D721Med (cell line): ENCODE measurements around the gene MAP7.

Experiments
- DNase-seq: peaks from one replicate; pipeline ENCODE4 v3.0.0; 2011; ENCODE audit warnings: low spot score; ENCODE audit not compliant: insufficient read length
- FAIRE-seq: peaks from 2 replicates; lab custom pipeline; 2011; peaks lifted over from hg19 to GRCh38; lab: Jason Lieb, UNC
- CTCF ChIP-seq: IDR thresholded peaks from 2 replicates; pipeline ENCODE4 v1.5.1; 2012; ENCODE audit warnings: mild to moderate bottlenecking, control low read depth; ENCODE audit not compliant: insufficient read depth; ENCODE audit errors: missing control alignments

The MAP7 gene

GRCh38 chr6:136466777-136467176, 83.4 kb downstream of the MAP7 start:
- DNase-seq (no peak), FAIRE-seq (no peak)
- TF ChIP-seq CTCF = no peak

GRCh38 chr6:136465766-136466303, 84.4 kb downstream of the MAP7 start:
- no peak for TF ChIP-seq CTCF
- no peak for DNase-seq
- FAIRE-seq = no peak

- peak; percentile 51 for FAIRE-seq
Observed at GRCh38 chr6:136464874-136465273, 85.3 kb downstream of the MAP7 start.

GRCh38 chr6:136464148-136464547, 86.1 kb downstream of the MAP7 start:
- DNase-seq (no peak), FAIRE-seq (no peak)
- TF ChIP-seq CTCF = no peak

More at GRCh38 chr6:136464874-136465273, 85.3 kb downstream of the MAP7 start:
- no peak for TF ChIP-seq CTCF
- no peak for DNase-seq

GRCh38 chr6:136463743-136464142, 86.5 kb downstream of the MAP7 start:
- no peak for TF ChIP-seq CTCF
- DNase-seq = no peak
- no peak for FAIRE-seq

GRCh38 chr6:136446579-136447187, 103.5 kb downstream of the MAP7 start:
- no peak for FAIRE-seq
- no peak for DNase-seq

More at GRCh38 chr6:136446579-136447187, 103.5 kb downstream of the MAP7 start:
- no peak for TF ChIP-seq CTCF
